Ovary (tissue), 3 donors: ENCODE measurements around the gene MARCO.

Experiments used
- EP300 ChIP-seq: sonication (generic); formaldehyde crosslinking; IDR thresholded peaks from one replicate; pipeline ENCODE4 v1.6.1; 2017; ENCODE audit warnings: antibody characterized with exemption
- POLR2A ChIP-seq: fragments of 450-650 bp; IDR thresholded peaks from one replicate; pipeline ENCODE4 v1.6.1; 2017; ENCODE audit warnings: antibody characterized with exemption, mild to moderate bottlenecking, moderate library complexity
- TF ChIP-seq, protein P1 (sequence below), 3 donors: fragments of 450-650 bp in 2 of 3; fragments of 200-600 bp in 1 of 3; IDR thresholded peaks; one replicate each; pipeline versions ENCODE4 v1.5.1 to v1.8.0; 2016 to 2022; ENCODE audit warnings: antibody characterized with exemption in 3 of 3, mild to moderate bottlenecking in 1 of 3
- donor health status: DM: no; HTN: no; CAD: no.

- TF ChIP-seq, protein P1, sequence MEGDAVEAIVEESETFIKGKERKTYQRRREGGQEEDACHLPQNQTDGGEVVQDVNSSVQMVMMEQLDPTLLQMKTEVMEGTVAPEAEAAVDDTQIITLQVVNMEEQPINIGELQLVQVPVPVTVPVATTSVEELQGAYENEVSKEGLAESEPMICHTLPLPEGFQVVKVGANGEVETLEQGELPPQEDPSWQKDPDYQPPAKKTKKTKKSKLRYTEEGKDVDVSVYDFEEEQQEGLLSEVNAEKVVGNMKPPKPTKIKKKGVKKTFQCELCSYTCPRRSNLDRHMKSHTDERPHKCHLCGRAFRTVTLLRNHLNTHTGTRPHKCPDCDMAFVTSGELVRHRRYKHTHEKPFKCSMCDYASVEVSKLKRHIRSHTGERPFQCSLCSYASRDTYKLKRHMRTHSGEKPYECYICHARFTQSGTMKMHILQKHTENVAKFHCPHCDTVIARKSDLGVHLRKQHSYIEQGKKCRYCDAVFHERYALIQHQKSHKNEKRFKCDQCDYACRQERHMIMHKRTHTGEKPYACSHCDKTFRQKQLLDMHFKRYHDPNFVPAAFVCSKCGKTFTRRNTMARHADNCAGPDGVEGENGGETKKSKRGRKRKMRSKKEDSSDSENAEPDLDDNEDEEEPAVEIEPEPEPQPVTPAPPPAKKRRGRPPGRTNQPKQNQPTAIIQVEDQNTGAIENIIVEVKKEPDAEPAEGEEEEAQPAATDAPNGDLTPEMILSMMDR (IDR thresholded peaks at IDR 0.05) = no peak
- TF ChIP-seq POLR2A = no peak
- TF ChIP-seq EP300 = no peak
Measured at GRCh38 chr2:118992740-118993391, 50.9 kb downstream of the MARCO start.
